Lung (tissue), 12 donors: ENCODE measurements around the gene MINDY4B. TPM values are rescaled to one million over a fixed set of nuclear protein-coding genes. Genes with fewer than 3 reads are reported as not detected.

Source experiments
- ATAC-seq: fragments of 200-7000 bp; cut with Tn5 transposase; one replicate; pipeline ENCODE4 v1.9.1; 2020; ENCODE audit warnings: moderate number of reproducible peaks; ENCODE audit not compliant: insufficient read depth, low FRiP score
- DNase-seq, 3 donors: peaks; one replicate each; pipeline ENCODE4 v3.0.0-alpha.2; 2013 to 2017
- H3K27ac ChIP-seq, 2 donors: one replicate each; pipeline ENCODE4 v1.5.1; 2013; ENCODE audit warnings: mild to moderate bottlenecking in 2 of 2, moderate library complexity in 2 of 2, control low read depth in 1 of 2, inconsistent platforms in 1 of 2, low read depth in 1 of 2, low read length in 1 of 2
- H3K27me3 ChIP-seq, 3 donors: one replicate each; pipeline ENCODE4 v1.5.1; 2013; ENCODE audit warnings: low read length in 2 of 3; ENCODE audit not compliant: control insufficient read depth in 3 of 3, insufficient read depth in 3 of 3
- H3K36me3 ChIP-seq, 4 donors: one replicate each; pipeline ENCODE4 v1.5.1; 2013; ENCODE audit warnings: low read length in 4 of 4, mild to moderate bottlenecking in 1 of 4, moderate library complexity in 1 of 4; ENCODE audit not compliant: control insufficient read depth in 4 of 4, insufficient read depth in 4 of 4
- H3K4me1 ChIP-seq, 5 donors: one replicate each; pipeline ENCODE4 v1.5.1; 2013; ENCODE audit warnings: low read length in 5 of 5, mild to moderate bottlenecking in 2 of 5, moderate library complexity in 1 of 5; ENCODE audit not compliant: control insufficient read depth in 5 of 5, insufficient read depth in 5 of 5
- H3K4me3 ChIP-seq: one replicate; pipeline ENCODE4 v1.5.1; 2013; ENCODE audit warnings: mild to moderate bottlenecking, control low read depth, moderate library complexity
- H3K9ac ChIP-seq, 2 donors: one replicate each; pipeline ENCODE4 v1.5.1; 2013; ENCODE audit warnings: low read length in 2 of 2, control low read depth in 1 of 2; ENCODE audit not compliant: insufficient read depth in 1 of 2
- H3K9me3 ChIP-seq, 4 donors: one replicate each; pipeline ENCODE4 v1.5.1; 2013; ENCODE audit warnings: low read length in 3 of 4, mild to moderate bottlenecking in 1 of 4, moderate library complexity in 1 of 4; ENCODE audit not compliant: control insufficient read depth in 4 of 4, insufficient read depth in 3 of 4
- CTCF ChIP-seq: IDR thresholded peaks from 2 replicates; pipeline ENCODE4 v1.5.1; 2012; ENCODE audit warnings: mild to moderate bottlenecking; ENCODE audit errors: control extremely low read depth, extremely low read depth
- WGBS, 2 donors: extraction: QIAGEN DNeasy Blood & Tissue Kit; methylation state at CpG; one replicate each; pipeline ENCODE4 v1.1.7; 2013; 5-methylcytosine and 5-hydroxymethylcytosine counted together
- polyA plus RNA-seq, 2 donors: library from polyadenylated mRNA; stranded (reverse); fragments of 200-250 nt; gene quantifications; one replicate each; pipeline ENCODE4 v1.2.1, GENCODE V29; 2013
- total RNA-seq, 2 donors: library from RNA; depleted of rRNA in 1 of 2; stranded (reverse); fragments of >200 nt in 1 of 2; gene quantifications; one replicate each; pipeline ENCODE4 v1.2.1, GENCODE V29; 2014 to 2021
- donor health status: control.
- donor health status: control.
- donor health status: Bipolar disorder and iron deficiency.
- donor health status: healthy.
- donor health status: DM: yes; HTN: yes; CAD: no.

MINDY4B gene
- total and polyA plus RNA-seq, 4 donors, result not detected

- Histone ChIP-seq H3K27me3 (no peaks in the 10 kb centered on the region), H3K27ac (no peak overlapping the region), H3K36me3 (no peaks in the 10 kb centered on the region), H3K9ac (no peak overlapping the region), H3K4me3 (no peak overlapping the region), H3K4me1 (peaks cover 0 to 2% (median 0%) of the 10 kb centered on the region in 5 donors), H3K9me3 (no peaks in the 10 kb centered on the region)
- 37 to 64% methylated on average over 3 of the region's 3 CpGs for WGBS, 2 donors
- DNase-seq, result peak in 2 of 3 donors; percentile 34 to 50
- no peak for TF ChIP-seq CTCF
- ATAC-seq, result no peak
Observed at GRCh38 chr3:150890295-150890694, 14.9 kb downstream of the MINDY4B start.

- TF ChIP-seq CTCF, result no peak
- WGBS, 2 donors, result 55 to 73% methylated on average over 6 of the region's 6 CpGs
- Histone ChIP-seq H3K4me1 (peaks cover 0 to 2% (median 0%) of the 10 kb centered on the region in 5 donors), H3K27me3 (no peaks in the 10 kb centered on the region), H3K36me3 (no peaks in the 10 kb centered on the region), H3K4me3 (no peak overlapping the region), H3K9me3 (no peaks in the 10 kb centered on the region), H3K9ac (no peak overlapping the region), H3K27ac (no peak overlapping the region)
- DNase-seq (no peak), ATAC-seq (no peak)
Observed at GRCh38 chr3:150889106-150889505, 16.1 kb downstream of the MINDY4B start.

GRCh38 chr3:150887031-150887430 lies 18.2 kb downstream of the MINDY4B start:
- Histone ChIP-seq H3K4me3 (no peak overlapping the region), H3K36me3 (no peaks in the 10 kb centered on the region), H3K9me3 (no peaks in the 10 kb centered on the region), H3K4me1 (peaks cover 0 to 2% (median 0%) of the 10 kb centered on the region in 5 donors), H3K27ac (no peak overlapping the region), H3K27me3 (no peaks in the 10 kb centered on the region), H3K9ac (no peak overlapping the region)
- no peak for ATAC-seq
- no peak for DNase-seq
- no peak for TF ChIP-seq CTCF
- WGBS, 2 donors, result 80 to 94% methylated on average over 2 of the region's 2 CpGs

GRCh38 chr3:150885535-150885934 lies 19.7 kb downstream of the MINDY4B start:
- ATAC-seq, result no peak

More at GRCh38 chr3:150885535-150885934, 19.7 kb downstream of the MINDY4B start:
- H3K9me3 ChIP-seq, result no peaks in the 10 kb centered on the region
- no peaks in the 10 kb centered on the region for H3K36me3 ChIP-seq
- 55 to 68% methylated on average over 3 of the region's 3 CpGs for WGBS, 2 donors
- H3K9ac ChIP-seq, result no peak overlapping the region
- H3K27ac ChIP-seq, result no peak overlapping the region
- H3K4me1 ChIP-seq, result peaks cover 0 to 2% (median 0%) of the 10 kb centered on the region in 5 donors
- H3K4me3 ChIP-seq, result no peak overlapping the region
- no peak for DNase-seq
- no peaks in the 10 kb centered on the region for H3K27me3 ChIP-seq
- no peak for TF ChIP-seq CTCF
